PC-3 (cell line): ENCODE data around the gene PACRG. TPM values are rescaled to one million over a fixed set of nuclear protein-coding genes. Genes with fewer than 3 reads are reported as not detected.
"Not testable (repeated sequence)": the region's sequence is repeated elsewhere in the genome, so short reads cannot be mapped to it uniquely, and the experiment has no call there.

ENCODE experiments used
- ATAC-seq: fragments of 200-7000 bp; cut with Tn5 transposase; 2 replicates; pipeline ENCODE4 v1.9.1; 2020; ENCODE audit warnings: mild to moderate bottlenecking, moderate library complexity
- BruUV-seq: library from RNA; stranded (reverse); fragments of 400-500 nt; replicated peaks from 2 replicates; lab custom pipeline; 2021; lab: Mats Ljungman, UMichigan
- CTCF ChIA-PET: fragments of 300-600 bp; sonication (Branson Sonifier 250); formaldehyde crosslinking; loops from one replicate; lab custom pipeline; 2022; ENCODE audit warnings: antibody characterized with exemption; lab: Charles Lee
- POLR2A ChIA-PET: fragments of 300-600 bp; sonication (Branson Sonifier 250); formaldehyde crosslinking; loops from one replicate; lab custom pipeline; 2022; ENCODE audit warnings: antibody characterized with exemption; ENCODE audit not compliant: unreplicated experiment; lab: Charles Lee
- DNase-seq: peaks from one replicate; pipeline ENCODE4 v3.0.0-alpha.2; 2015
- H2AFZ ChIP-seq: fragments of 300-600 bp; sonication (generic); 2 replicates; pipeline ENCODE4 v1.6.0; 2016; ENCODE audit warnings: antibody characterized with exemption, low read length
- H3F3A ChIP-seq: fragments of 300-600 bp; sonication (generic); one replicate; pipeline ENCODE4 v1.6.0; 2017; ENCODE audit warnings: antibody characterized with exemption, low read length, control low read depth, mild to moderate bottlenecking; ENCODE audit not compliant: unreplicated experiment
- H3K27ac ChIP-seq: fragments of 300-600 bp; sonication (generic); 2 replicates; pipeline ENCODE4 v1.5.1; 2016; ENCODE audit warnings: mild to moderate bottlenecking, low read length
- H3K27me3 ChIP-seq: fragments of 300-600 bp; sonication (generic); 2 replicates; pipeline ENCODE4 v1.6.1; 2016; ENCODE audit warnings: low read length, mixed read lengths
- H3K36me3 ChIP-seq: fragments of 300-600 bp; sonication (generic); 2 replicates; pipeline ENCODE4 v1.6.1; 2016; ENCODE audit warnings: low read depth, mixed run types, low read length, mixed read lengths
- H3K4me1 ChIP-seq: fragments of 300-600 bp; sonication (generic); 2 replicates; pipeline ENCODE4 v1.5.1; 2016; ENCODE audit warnings: low read length; ENCODE audit not compliant: insufficient read depth
- H3K4me2 ChIP-seq: fragments of 300-600 bp; sonication (generic); 2 replicates; pipeline ENCODE4 v1.6.0; 2016; ENCODE audit warnings: low read length
- H3K4me3 ChIP-seq: fragments of 300-600 bp; sonication (generic); 2 replicates; pipeline ENCODE4 v1.5.1; 2016; ENCODE audit warnings: mild to moderate bottlenecking, low read length, mixed read lengths
- H3K79me2 ChIP-seq: fragments of 300-600 bp; sonication (generic); 2 replicates; pipeline ENCODE4 v1.6.1; 2017; ENCODE audit warnings: low read length, mixed read lengths
- H3K9ac ChIP-seq: fragments of 300-600 bp; sonication (generic); 2 replicates; pipeline ENCODE4 v1.6.0; 2016; ENCODE audit warnings: mild to moderate bottlenecking, low read length
- H3K9me2 ChIP-seq: fragments of 300-600 bp; sonication (generic); replicated peaks from 2 replicates; pipeline ENCODE4 v1.6.1; 2016; ENCODE audit warnings: mixed run types, low read length, mixed read lengths
- H3K9me3 ChIP-seq: fragments of 300-600 bp; sonication (generic); 2 replicates; pipeline ENCODE4 v1.6.1; 2016; ENCODE audit warnings: low read length, mixed read lengths
- H4K20me1 ChIP-seq: fragments of 300-600 bp; sonication (generic); 2 replicates; pipeline ENCODE4 v1.6.1; 2016; ENCODE audit warnings: low read length, mixed read lengths
- CTCF ChIP-seq: fragments of 300-600 bp; sonication (generic); conservative IDR thresholded peaks from 2 replicates; pipeline ENCODE4 v1.5.1; 2017; ENCODE audit warnings: antibody characterized with exemption, low read depth, mild to moderate bottlenecking, low read length
- EZH2 ChIP-seq: fragments of 300-600 bp; sonication (generic); IDR thresholded peaks from one replicate; pipeline ENCODE4 v1.6.1; 2017; ENCODE audit warnings: antibody characterized with exemption, mild to moderate bottlenecking, low read length; ENCODE audit not compliant: unreplicated experiment
- EZH2phosphoT487 ChIP-seq: fragments of 300-600 bp; sonication (generic); IDR thresholded peaks from 2 replicates; pipeline ENCODE4 v1.6.1; 2018; ENCODE audit warnings: mild to moderate bottlenecking, antibody characterized with exemption, low read length, borderline replicate concordance
- intact Hi-C: fragments of 100-400 bp; cut with micrococcal nuclease; formaldehyde crosslinking; loops from 2 replicates; pipeline ENCODE4 v1.9.0; 2023
- total RNA-seq: library from RNA; depleted of rRNA; stranded (reverse); fragments of >200 nt; gene quantifications from 2 replicates; pipeline ENCODE4 v1.2.3, GENCODE V29; 2014

Gene PACRG
- total RNA-seq, 1 experiment from 2014 or later = not detected

DNA sequence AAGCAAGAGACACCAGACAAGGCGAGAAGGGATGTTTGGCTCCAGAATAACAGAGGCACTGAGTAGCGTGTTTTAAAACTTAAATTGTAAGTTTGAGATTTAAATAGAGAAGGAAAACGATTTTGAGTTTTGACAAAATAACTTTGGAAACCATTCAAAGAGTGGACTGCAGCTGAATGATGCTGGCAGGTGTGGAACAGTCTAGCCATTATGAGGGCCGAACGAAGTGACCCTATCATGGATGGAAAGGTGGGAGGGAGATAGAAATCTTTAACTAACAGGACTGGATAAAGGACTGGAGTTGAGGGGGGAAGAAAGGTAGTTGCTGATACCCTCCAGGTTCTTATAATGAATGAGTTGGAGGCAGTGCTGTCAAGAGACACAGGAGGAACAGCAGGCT, 248.4 kb downstream of the PACRG start:
- Histone ChIP-seq H3K36me3 (no peaks in the 10 kb centered on the region), H3K9me3 (no peaks in the 10 kb centered on the region), H3K9me2 (no peaks in the 10 kb centered on the region), H3K4me1 (no peaks in the 10 kb centered on the region), H2AFZ (no peak overlapping the region), H3K79me2 (no peaks in the 10 kb centered on the region), H4K20me1 (no peaks in the 10 kb centered on the region), H3K9ac (no peak overlapping the region), H3K4me3 (no peak overlapping the region), H3F3A (no peaks in the 10 kb centered on the region), H3K27me3 (no peaks in the 10 kb centered on the region), H3K27ac (no peak overlapping the region), H3K4me2 (no peak overlapping the region)
- BruUV-seq = no TSS peak
- ChIA-PET CTCF (no interaction called here), POLR2A (no interaction called here)
- no peak for TF ChIP-seq CTCF
- TF ChIP-seq EZH2 = no peak
- no peak for TF ChIP-seq EZH2phosphoT487
- DNase-seq (no peak), ATAC-seq (no peak)
- intact Hi-C loops = no loop called here

DNA sequence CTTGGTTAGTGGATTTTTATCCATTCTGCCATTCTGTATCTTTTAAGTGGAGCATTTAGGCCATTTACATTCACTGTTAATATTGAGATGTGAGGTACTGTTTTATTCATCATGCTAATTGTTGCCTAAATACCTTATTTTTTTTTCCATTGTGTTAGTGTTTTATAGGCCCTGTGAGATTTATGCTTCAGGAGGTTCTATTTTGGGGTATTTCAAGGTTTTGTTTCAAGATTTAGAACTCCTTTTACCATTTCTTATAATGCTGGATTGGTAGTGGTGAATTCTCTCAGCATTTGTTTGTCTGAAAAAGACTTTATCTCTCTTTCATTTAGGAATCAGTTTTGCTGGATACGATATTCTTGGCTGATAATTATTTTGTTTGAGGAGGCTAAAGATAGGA, 255.5 kb downstream of the PACRG start:
- H3K4me2 ChIP-seq, H4K20me1 ChIP-seq, H3K9me3 ChIP-seq, CTCF ChIA-PET, H3K9me2 ChIP-seq, H3K36me3 ChIP-seq, BruUV-seq, H3K4me1 ChIP-seq, H3K27me3 ChIP-seq, H3K79me2 ChIP-seq, H3K4me3 ChIP-seq, H3K9ac ChIP-seq, DNase-seq, H3F3A ChIP-seq, intact Hi-C loops, H2AFZ ChIP-seq, ATAC-seq, H3K27ac ChIP-seq, POLR2A ChIA-PET: not testable (repeated sequence)

- Histone ChIP-seq H3F3A (no peaks in the 10 kb centered on the region), H3K4me1 (no peaks in the 10 kb centered on the region), H3K9ac (no peak overlapping the region), H4K20me1 (no peaks in the 10 kb centered on the region), H3K79me2 (no peaks in the 10 kb centered on the region), H3K9me2 (no peaks in the 10 kb centered on the region), H3K27me3 (no peaks in the 10 kb centered on the region), H3K4me2 (no peak overlapping the region), H2AFZ (no peak overlapping the region), H3K27ac (no peak overlapping the region), H3K4me3 (no peak overlapping the region), H3K9me3 (no peaks in the 10 kb centered on the region), H3K36me3 (no peaks in the 10 kb centered on the region)
- BruUV-seq = no TSS peak
- TF ChIP-seq CTCF (no peak), EZH2phosphoT487 (no peak), EZH2 (no peak)
- DNase-seq (no peak), ATAC-seq (no peak)
- ChIA-PET CTCF (no interaction called here), POLR2A (no interaction called here)
- intact Hi-C loops = no loop called here
Measured at GRCh38 chr6:162998777-162999176, 271.0 kb downstream of the PACRG start.
